Endothelial cell of umbilical vein (primary cell): Measurements from ENCODE around the gene CD247. TPM values are rescaled to one million over a fixed set of nuclear protein-coding genes. Genes with fewer than 3 reads are reported as not detected.

ENCODE experiments used
- BruUV-seq: library from RNA; stranded (reverse); fragments of 400-500 nt; replicated peaks from 2 replicates; lab custom pipeline; 2021; lab: Mats Ljungman, UMichigan
- CTCF ChIA-PET: fragments of 300-600, 350-600 bp; sonication (Branson Sonifier 250); formaldehyde crosslinking; loops from one replicate; lab custom pipeline; 2021; ENCODE audit warnings: antibody characterized with exemption, inconsistent platforms; lab: Charles Lee
- POLR2A ChIA-PET: fragments of 300-600, 350-600 bp; sonication (Branson Sonifier 250); formaldehyde crosslinking; loops from one replicate; lab custom pipeline; 2021; ENCODE audit warnings: antibody characterized with exemption, inconsistent platforms; lab: Charles Lee
- DNase-seq: peaks from one replicate; pipeline ENCODE4 v3.0.0-alpha.2; 2011; ENCODE audit warnings: low read depth, low spot score
- FAIRE-seq: peaks from 2 replicates; lab custom pipeline; 2011; peaks lifted over from hg19 to GRCh38; lab: Jason Lieb, UNC
- H2AFZ ChIP-seq: 2 replicates; pipeline ENCODE4 v1.6.0; 2012; ENCODE audit warnings: low read depth, low read length, control low read depth, inconsistent platforms
- H3K27ac ChIP-seq: 2 replicates; pipeline ENCODE4 v1.5.1; 2011; ENCODE audit warnings: low read depth, mild to moderate bottlenecking, control low read depth, low read length, moderate library complexity; ENCODE audit not compliant: insufficient read depth
- H3K27me3 ChIP-seq, 2 experiments: 2 replicates each; pipeline versions ENCODE4 v1.6.0 to v1.6.1; 2011; ENCODE audit warnings: low read length in 2 of 2, mixed read lengths in 1 of 2; ENCODE audit not compliant: control insufficient read depth in 2 of 2, insufficient read depth in 2 of 2
- H3K36me3 ChIP-seq, 2 experiments: 2 replicates in 1 of 2; 3 replicates in 1 of 2; pipeline ENCODE4 v1.5.1; 2011; ENCODE audit warnings: low read length in 2 of 2, mild to moderate bottlenecking in 1 of 2, moderate library complexity in 1 of 2; ENCODE audit not compliant: control insufficient read depth in 2 of 2, insufficient read depth in 2 of 2; ENCODE audit errors: extremely low read depth in 1 of 2
- H3K4me1 ChIP-seq: 3 replicates; pipeline ENCODE4 v1.5.1; 2011; ENCODE audit warnings: mild to moderate bottlenecking, low read length; ENCODE audit not compliant: control insufficient read depth, insufficient read depth; ENCODE audit errors: extremely low read depth
- H3K4me2 ChIP-seq: 2 replicates; pipeline ENCODE4 v1.6.1; 2011; ENCODE audit warnings: low read length, control low read depth, mixed read lengths; ENCODE audit not compliant: insufficient read depth
- H3K4me3 ChIP-seq, 3 experiments: fragments of 200-600 bp in 1 of 3; sonication (generic), shearing (Covaris generic) in 1 of 3; replicated peaks in 1 of 3; 2 replicates each; pipeline ENCODE4 v1.5.1; 2011 to 2016; ENCODE audit warnings: control low read depth in 3 of 3, low read length in 3 of 3, mild to moderate bottlenecking in 2 of 3, inconsistent platforms in 1 of 3, low read depth in 1 of 3, moderate library complexity in 1 of 3; ENCODE audit not compliant: insufficient read depth in 1 of 3
- H3K79me2 ChIP-seq: 2 replicates; pipeline ENCODE4 v1.6.0; 2012; ENCODE audit warnings: low read length, inconsistent platforms; ENCODE audit not compliant: control insufficient read depth, insufficient read depth
- H3K9ac ChIP-seq: replicated peaks from 2 replicates; pipeline ENCODE3; 2011; ENCODE audit warnings: low read length, control low read depth; ENCODE audit not compliant: insufficient read depth; ENCODE audit errors: extremely low read depth
- H3K9me1 ChIP-seq: replicated peaks from 3 replicates; pipeline ENCODE4 v1.6.0; 2011; ENCODE audit warnings: mild to moderate bottlenecking, low read length; ENCODE audit not compliant: control insufficient read depth, insufficient read depth; ENCODE audit errors: extremely low read depth
- H3K9me3 ChIP-seq: replicated peaks from 2 replicates; pipeline ENCODE4 v1.5.1; 2012; ENCODE audit warnings: low read length, inconsistent platforms; ENCODE audit not compliant: control insufficient read depth, insufficient read depth
- H4K20me1 ChIP-seq: replicated peaks from 2 replicates; pipeline ENCODE3; 2011; ENCODE audit warnings: mild to moderate bottlenecking, low read length; ENCODE audit not compliant: control insufficient read depth, insufficient read depth; ENCODE audit errors: extremely low read depth
- CTCF ChIP-seq, 2 donors: IDR thresholded peaks; 1 replicate in 1 of 2; 2 replicates in 1 of 2; pipeline ENCODE4 v1.5.1; 2011; ENCODE audit warnings: low read length in 2 of 2, mild to moderate bottlenecking in 2 of 2, moderate library complexity in 2 of 2, control low read depth in 1 of 2, inconsistent platforms in 1 of 2, low read depth in 1 of 2; ENCODE audit not compliant: insufficient read depth in 1 of 2; ENCODE audit errors: extremely low read depth in 1 of 2
- EZH2 ChIP-seq: IDR thresholded peaks from 2 replicates; pipeline ENCODE4 v1.6.1; 2012; ENCODE audit warnings: borderline replicate concordance, low read depth, mild to moderate bottlenecking, moderate library complexity, low read length, inconsistent platforms; ENCODE audit not compliant: severe bottlenecking
- FOS ChIP-seq: IDR thresholded peaks from 2 replicates; pipeline ENCODE4 v1.6.1; 2011; ENCODE audit warnings: mild to moderate bottlenecking, low read length, moderate library complexity, borderline replicate concordance; ENCODE audit not compliant: insufficient read depth
- GATA2 ChIP-seq: IDR thresholded peaks from 2 replicates; pipeline ENCODE4 v1.7.0; 2011; ENCODE audit warnings: low read depth, mild to moderate bottlenecking, moderate library complexity, mixed read lengths, low read length; ENCODE audit not compliant: insufficient read length, insufficient read depth
- JUN ChIP-seq: IDR thresholded peaks from 2 replicates; pipeline ENCODE4 v1.6.1; 2011; ENCODE audit warnings: borderline replicate concordance, low read depth; ENCODE audit not compliant: insufficient read length, insufficient read depth
- MYC ChIP-seq: IDR thresholded peaks from one replicate; pipeline ENCODE4 v1.6.1; 2011; ENCODE audit warnings: mild to moderate bottlenecking, low read depth, low read length
- POLR2A ChIP-seq: IDR thresholded peaks from 2 replicates; pipeline ENCODE4 v1.6.1; 2012; ENCODE audit warnings: low read depth, mild to moderate bottlenecking, control low read depth, low read length
- POLR2AphosphoS5 ChIP-seq: IDR thresholded peaks from 2 replicates; pipeline ENCODE4 v1.6.1; 2012; ENCODE audit warnings: low read depth, mild to moderate bottlenecking, control low read depth, low read length, moderate library complexity; ENCODE audit not compliant: insufficient read depth
- dilution Hi-C: fragments of 300-500 bp; cut with MboI; formaldehyde crosslinking; loops from one replicate; pipeline ENCODE4 v1.15.0; 2019; ENCODE audit warnings: low sequenced_read_pairs; ENCODE audit not compliant: extremely low pct_ligation_motif_present
- intact Hi-C: fragments of 100-400 bp; cut with micrococcal nuclease; formaldehyde crosslinking; loops from one replicate; pipeline ENCODE4 v1.10.0; 2022
- polyA plus RNA-seq, 4 experiments: library from polyadenylated mRNA; depleted of rRNA in 3 of 4; stranded (reverse) in 3 of 4; unstranded in 1 of 4; fragments of >200 nt; gene quantifications; 2 replicates each; pipeline versions ENCODE4 v1.2.1 to v1.2.3, GENCODE V29; 2011 to 2012; ENCODE audit warnings: missing spikeins in 1 of 4
- total RNA-seq: library from RNA; stranded (reverse); gene quantifications from 2 replicates; pipeline ENCODE4 v1.2.3, GENCODE V29; 2021
- TF ChIP-seq, protein P1 (sequence below): IDR thresholded peaks from 2 replicates; pipeline ENCODE4 v1.6.1; 2011; ENCODE audit not compliant: insufficient read depth, insufficient read length

Gene CD247
- total and polyA plus RNA-seq, 2 donors (not counting 3 experiments of a cell fraction or from before 2014, with no cell fraction given) = not detected

DNA sequence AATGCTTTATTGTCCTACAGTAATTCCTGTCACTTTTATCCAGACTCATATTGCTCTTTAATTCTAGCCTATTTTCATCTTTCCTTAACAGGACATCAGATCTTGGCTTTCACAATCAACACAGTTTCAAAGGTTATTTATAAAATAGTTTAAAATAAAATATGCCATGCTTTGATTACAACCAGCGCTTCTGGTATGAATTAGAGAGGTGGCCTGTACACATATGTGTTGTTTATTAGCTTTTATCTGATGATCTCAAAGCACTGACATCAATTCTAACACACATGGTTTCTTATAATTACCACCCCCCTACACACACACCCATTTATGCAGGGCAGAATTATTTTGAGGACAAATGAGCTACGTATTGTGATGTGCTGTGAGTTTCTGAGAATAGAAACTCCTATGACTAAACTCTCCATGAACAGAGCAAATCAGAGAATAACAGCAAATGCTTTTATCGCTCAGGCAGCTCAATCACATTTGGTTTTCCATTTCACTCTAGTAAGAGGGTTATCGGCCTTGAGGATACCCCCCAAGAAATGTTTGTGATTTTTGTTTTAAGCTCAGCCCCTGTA is 18.0 kb downstream of the CD247 start:
- Histone ChIP-seq H4K20me1 (no peaks in the 10 kb centered on the region), H3K9me3 (no peaks in the 10 kb centered on the region), H3K4me2 (no peak overlapping the region), H3K27me3 (peaks cover 9 to 10% of the 10 kb centered on the region in 2 experiments), H3K9ac (no peak overlapping the region), H3K36me3 (no peaks in the 10 kb centered on the region), H3K79me2 (no peaks in the 10 kb centered on the region), H3K9me1 (no peaks in the 10 kb centered on the region), H3K4me3 (no peak overlapping the region), H2AFZ (no peak overlapping the region), H3K27ac (no peak overlapping the region), H3K4me1 (no peaks in the 10 kb centered on the region)
- TF ChIP-seq MYC = no peak
- no peak for TF ChIP-seq EZH2
- TF ChIP-seq POLR2AphosphoS5 = no peak
- TF ChIP-seq JUN = no peak
- no peak for TF ChIP-seq FOS
- TF ChIP-seq POLR2A = no peak
- no peak for TF ChIP-seq GATA2
- TF ChIP-seq, protein P1, sequence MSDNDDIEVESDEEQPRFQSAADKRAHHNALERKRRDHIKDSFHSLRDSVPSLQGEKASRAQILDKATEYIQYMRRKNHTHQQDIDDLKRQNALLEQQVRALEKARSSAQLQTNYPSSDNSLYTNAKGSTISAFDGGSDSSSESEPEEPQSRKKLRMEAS = no peak
- no peak for TF ChIP-seq CTCF (IDR thresholded peaks at IDR 0.05; ENCODE audit: extremely low read depth in 1 of 2, insufficient read depth in 1 of 2, low read depth in 1 of 2, low read length in 2 of 2)
- no TSS peak for BruUV-seq
- FAIRE-seq (no peak), DNase-seq (no peak)
- intact Hi-C loops (no loop called here), dilution Hi-C loops (no loop called here)
- ChIA-PET POLR2A (no interaction called here), CTCF (interaction anchor here (1.7 kb wide), 1 partner anchor 232 kb away, joined by 5 read pairs; no protein-coding TSS in a partner anchor)
